ENCODE data around the gene DAAM2.

The DAAM2 gene

GRCh38 chr6:39790772-39791171 is 1.4 kb upstream of the DAAM2 start:
- no peak for DNase-seq

- DNase-seq = no peak
Observed at GRCh38 chr6:39791311-39791710, 865 bp upstream of the DAAM2 start.

GRCh38 chr6:39792540-39793450 is 619 bp downstream of the DAAM2 start:
- peak; percentile 74 for DNase-seq

- no peak for DNase-seq
Observed at GRCh38 chr6:39793516-39793915, 1.3 kb downstream of the DAAM2 start.

GRCh38 chr6:39794231-39794630 is 2.1 kb downstream of the DAAM2 start:
- no peak for DNase-seq

- DNase-seq = no peak
Observed at GRCh38 chr6:39797751-39798150, 5.6 kb downstream of the DAAM2 start.

GRCh38 chr6:39800034-39801032 is 8.2 kb downstream of the DAAM2 start:
- no peak for DNase-seq

- no peak for DNase-seq
Observed at GRCh38 chr6:39801456-39802251, 9.5 kb downstream of the DAAM2 start.

GRCh38 chr6:39803872-39804271 is 11.7 kb downstream of the DAAM2 start:
- DNase-seq = no peak

GRCh38 chr6:39804466-39805065 is 12.4 kb downstream of the DAAM2 start:
- peak; percentile 90 for DNase-seq

- no peak for DNase-seq
Observed at GRCh38 chr6:39806278-39806677, 14.1 kb downstream of the DAAM2 start.

GRCh38 chr6:39808346-39808745 is 16.2 kb downstream of the DAAM2 start:
- DNase-seq = no peak

GRCh38 chr6:39808964-39809363 is 16.8 kb downstream of the DAAM2 start:
- DNase-seq = no peak

GRCh38 chr6:39811835-39812345 is 19.7 kb downstream of the DAAM2 start:
- DNase-seq = no peak

- DNase-seq = no peak
Observed at GRCh38 chr6:39812496-39812852, 20.3 kb downstream of the DAAM2 start.

GRCh38 chr6:39812853-39813533 is 20.8 kb downstream of the DAAM2 start:
- peak; percentile 59 for DNase-seq

GRCh38 chr6:39814236-39814635 is 22.1 kb downstream of the DAAM2 start:
- no peak for DNase-seq

GRCh38 chr6:39815356-39815755 is 23.2 kb downstream of the DAAM2 start:
- DNase-seq = no peak

- no peak for DNase-seq
Observed at GRCh38 chr6:39816747-39817146, 24.6 kb downstream of the DAAM2 start.

- DNase-seq = no peak
Observed at GRCh38 chr6:39818695-39819094, 26.5 kb downstream of the DAAM2 start.

- DNase-seq = no peak
Observed at GRCh38 chr6:39819228-39819627, 27.1 kb downstream of the DAAM2 start.
